Gastroesophageal sphincter (tissue), 4 donors: ENCODE results near the gene AP3B2. TPM values are rescaled to one million over a fixed set of nuclear protein-coding genes. Genes with fewer than 3 reads are reported as not detected.

ENCODE experiments used
- ATAC-seq: fragments of 150-250 bp; one replicate; pipeline ENCODE4 v1.9.1; 2016; ENCODE audit warnings: mild to moderate bottlenecking, moderate library complexity
- H3K27ac ChIP-seq, 4 donors: fragments of 200-600 bp; sonication (generic) in 3 of 4; 1 replicate in 3 of 4; 2 replicates in 1 of 4; pipeline ENCODE4 v1.5.1; 2016 to 2019
- H3K27me3 ChIP-seq: fragments of 200-600 bp; sonication (generic); one replicate; pipeline ENCODE4 v1.5.1; 2019
- H3K36me3 ChIP-seq, 2 donors: fragments of 200-600 bp; sonication (generic); one replicate each; pipeline ENCODE4 v1.5.1; 2019; ENCODE audit warnings: control low read depth in 1 of 2
- H3K4me1 ChIP-seq, 3 donors: fragments of 200-600 bp; sonication (generic); 1 replicate in 2 of 3; 2 replicates in 1 of 3; pipeline ENCODE4 v1.5.1; 2016 to 2019; ENCODE audit warnings: control low read depth in 2 of 3
- H3K4me3 ChIP-seq, 2 donors: fragments of 200-600 bp; sonication (generic); one replicate each; pipeline ENCODE4 v1.5.1; 2019; ENCODE audit warnings: mild to moderate bottlenecking in 1 of 2, moderate library complexity in 1 of 2
- H3K9me3 ChIP-seq, 3 donors: fragments of 200-600 bp; sonication (generic); one replicate each; pipeline ENCODE4 v1.5.1; 2017 to 2019; ENCODE audit warnings: control low read depth in 2 of 3
- CTCF ChIP-seq, 4 experiments: fragments of 200-600 bp in 2 of 4; fragments of 450-650 bp in 2 of 4; sonication (generic) in 1 of 4; IDR thresholded peaks; one replicate each; pipeline ENCODE4 v1.5.1; 2017 to 2019; ENCODE audit warnings: antibody characterized with exemption in 4 of 4, mild to moderate bottlenecking in 2 of 4, moderate library complexity in 2 of 4
- EP300 ChIP-seq: sonication (generic); formaldehyde crosslinking; IDR thresholded peaks from one replicate; pipeline ENCODE4 v1.6.1; 2017; ENCODE audit warnings: antibody characterized with exemption, mild to moderate bottlenecking
- POLR2A ChIP-seq, 2 donors: fragments of 450-650 bp; IDR thresholded peaks; one replicate each; pipeline ENCODE4 v1.6.1; 2017; ENCODE audit warnings: antibody characterized with exemption in 2 of 2, mild to moderate bottlenecking in 2 of 2, moderate library complexity in 1 of 2
- POLR2AphosphoS5 ChIP-seq: sonication (generic); formaldehyde crosslinking; IDR thresholded peaks from one replicate; pipeline ENCODE4 v1.6.1; 2017; ENCODE audit warnings: antibody characterized with exemption
- WGBS, 2 donors: methylation state at CpG; one replicate each; pipeline ENCODE4 v1.1.5; 2018; ENCODE audit warnings: low coverage in 1 of 2; 5-methylcytosine and 5-hydroxymethylcytosine counted together
- total RNA-seq, 4 donors: library from RNA; depleted of rRNA; stranded (reverse); fragments of >200 nt; gene quantifications; one replicate each; pipeline ENCODE4 v1.1.0, GENCODE V29; 2016

Gene AP3B2
- total RNA-seq, 4 donors from 2014 or later: 1.6 to 2.6 (median 2.0) TPM

GRCh38 chr15:82642656-82643055, 67.0 kb downstream of the AP3B2 start:
- Histone ChIP-seq H3K27ac (no peak overlapping the region), H3K36me3 (no peaks in the 10 kb centered on the region), H3K27me3 (peaks cover 54% of the 10 kb centered on the region), H3K4me1 (peaks cover 0 to 21% (median 12%) of the 10 kb centered on the region in 3 donors), H3K4me3 (no peak overlapping the region), H3K9me3 (no peaks in the 10 kb centered on the region)
- 52 to 71% methylated on average over 3 of the region's 3 CpGs for WGBS, 2 donors
- ATAC-seq: no peak
- TF ChIP-seq CTCF (IDR thresholded peaks at IDR 0.05) (no peak), EP300 (no peak), POLR2AphosphoS5 (no peak), POLR2A (IDR thresholded peaks at IDR 0.05) (no peak)

- WGBS, 2 donors: 47 to 55% methylated on average over 2 of the region's 2 CpGs
These were observed 68.4 kb downstream of the AP3B2 start for GRCh38 chr15:82641129-82641798.

GRCh38 chr15:82640672-82641071, 69.0 kb downstream of the AP3B2 start:
- 61 to 63% methylated on average over 2 to 3 of the region's 3 CpGs for WGBS, 2 donors
- H3K4me3 ChIP-seq: no peak overlapping the region
- H3K27me3 ChIP-seq: peaks cover 34% of the 10 kb centered on the region
- no peaks in the 10 kb centered on the region for H3K36me3 ChIP-seq
- ATAC-seq: no peak
- TF ChIP-seq EP300 (no peak), POLR2A (IDR thresholded peaks at IDR 0.05) (no peak)
- H3K27ac ChIP-seq: no peak overlapping the region
- peaks cover 0 to 2% (median 0%) of the 10 kb centered on the region in 3 donors for H3K4me1 ChIP-seq
- no peaks in the 10 kb centered on the region for H3K9me3 ChIP-seq

More at GRCh38 chr15:82641129-82641798, 68.4 kb downstream of the AP3B2 start:
- Histone ChIP-seq H3K4me1 (peaks cover 0 to 7% (median 2%) of the 10 kb centered on the region in 3 donors), H3K27ac (no peak overlapping the region), H3K27me3 (peaks cover 40% of the 10 kb centered on the region), H3K36me3 (no peaks in the 10 kb centered on the region), H3K9me3 (no peaks in the 10 kb centered on the region), H3K4me3 (no peak overlapping the region)
- TF ChIP-seq CTCF (IDR thresholded peaks at IDR 0.05) (no peak), POLR2A (IDR thresholded peaks at IDR 0.05) (no peak), EP300 (no peak), POLR2AphosphoS5 (no peak)
- no peak for ATAC-seq

- Histone ChIP-seq H3K27ac (no peak overlapping the region), H3K27me3 (peaks cover 7% of the 10 kb centered on the region), H3K4me1 (no peaks in the 10 kb centered on the region), H3K9me3 (no peaks in the 10 kb centered on the region), H3K4me3 (no peak overlapping the region), H3K36me3 (no peaks in the 10 kb centered on the region)
- no peak for ATAC-seq
- 44 to 58% methylated on average over 2 of the region's 2 CpGs for WGBS, 2 donors
- no peak for TF ChIP-seq POLR2A (IDR thresholded peaks at IDR 0.05)
These were observed 73.9 kb downstream of the AP3B2 start for GRCh38 chr15:82635798-82636197.

GRCh38 chr15:82630033-82630432, 79.6 kb downstream of the AP3B2 start:
- TF ChIP-seq POLR2AphosphoS5 (no peak), EP300 (no peak), CTCF (IDR thresholded peaks at IDR 0.05) (no peak), POLR2A (IDR thresholded peaks at IDR 0.05) (no peak)
- Histone ChIP-seq H3K9me3 (no peaks in the 10 kb centered on the region), H3K36me3 (peaks cover 0 to 6% of the 10 kb centered on the region in 2 donors), H3K4me3 (no peak overlapping the region), H3K27ac (no peak overlapping the region), H3K4me1 (no peaks in the 10 kb centered on the region), H3K27me3 (no peaks in the 10 kb centered on the region)
- WGBS, 2 donors: 52 to 83% methylated on average over 2 to 4 of the region's 4 CpGs
- ATAC-seq: no peak

- 75 to 85% methylated on average over 2 to 4 of the region's 4 CpGs for WGBS, 2 donors
- Histone ChIP-seq H3K9me3 (no peaks in the 10 kb centered on the region), H3K27me3 (no peaks in the 10 kb centered on the region), H3K4me3 (no peak overlapping the region), H3K36me3 (peaks cover 0 to 14% of the 10 kb centered on the region in 2 donors), H3K27ac (no peak overlapping the region), H3K4me1 (no peaks in the 10 kb centered on the region)
- no peak for TF ChIP-seq CTCF (IDR thresholded peaks at IDR 0.05)
- no peak for TF ChIP-seq POLR2A (IDR thresholded peaks at IDR 0.05)
- TF ChIP-seq POLR2AphosphoS5: no peak
- TF ChIP-seq EP300: no peak
- no peak for ATAC-seq
These were observed 84.5 kb downstream of the AP3B2 start for GRCh38 chr15:82625136-82625535.
